GM18909 (cell line): Measurements from ENCODE around the gene UPK1B.
"Not testable (repeated sequence)": the region's sequence is repeated elsewhere in the genome, so short reads cannot be mapped to it uniquely, and the experiment has no call there.

Source experiments
- ATAC-seq: cut with Tn5 transposase; IDR thresholded peaks from one replicate; pipeline ENCODE4 v1.9.1; 2021; ENCODE audit warnings: mild to moderate bottlenecking; ENCODE audit not compliant: unreplicated experiment, poor library complexity

The UPK1B gene

GRCh38 chr3:119173325-119173724 lies at the start of gene UPK1B:
Gene UPK1B, plus strand, starts transcription at chr3:119173598. Its CDS starts 13,144 bp downstream, at chr3:119186742.
- no peak for ATAC-seq

GRCh38 chr3:119125342-119125741 lies 48.1 kb upstream of the UPK1B start:
- no peak for ATAC-seq

GRCh38 chr3:119125742-119126504 lies 47.5 kb upstream of the UPK1B start:
- no peak for ATAC-seq

- ATAC-seq: not testable (repeated sequence)
Measured at GRCh38 chr3:119130291-119130690, 43.1 kb upstream of the UPK1B start.

GRCh38 chr3:119132291-119132690 lies 41.1 kb upstream of the UPK1B start:
- not testable (repeated sequence) for ATAC-seq

- ATAC-seq: not testable (repeated sequence)
Measured at GRCh38 chr3:119139360-119139759, 34.0 kb upstream of the UPK1B start.

- no peak for ATAC-seq
Measured at GRCh38 chr3:119140466-119140865, 32.9 kb upstream of the UPK1B start.

- ATAC-seq: peak; percentile 33
Measured at GRCh38 chr3:119145128-119145499, 28.3 kb upstream of the UPK1B start.

GRCh38 chr3:119145500-119146167 lies 27.8 kb upstream of the UPK1B start, which contains the start of gene TEX55:
Gene TEX55, plus strand, starts transcription at chr3:119146165. Its CDS starts 25 bp downstream, at chr3:119146190.
- ATAC-seq: peak; percentile 78

GRCh38 chr3:119146578-119147375 lies 26.6 kb upstream of the UPK1B start:
- no peak for ATAC-seq

- ATAC-seq: no peak
Measured at GRCh38 chr3:119147494-119147893, 25.9 kb upstream of the UPK1B start.

GRCh38 chr3:119148493-119149180 lies 24.8 kb upstream of the UPK1B start:
- no peak for ATAC-seq

- no peak for ATAC-seq
Measured at GRCh38 chr3:119149484-119149883, 23.9 kb upstream of the UPK1B start.

GRCh38 chr3:119156868-119157267 lies 16.5 kb upstream of the UPK1B start:
- no peak for ATAC-seq

- no peak for ATAC-seq
Measured at GRCh38 chr3:119157971-119158370, 15.4 kb upstream of the UPK1B start.

GRCh38 chr3:119160361-119160760 lies 13.0 kb upstream of the UPK1B start:
- ATAC-seq: no peak

- ATAC-seq: no peak
Measured at GRCh38 chr3:119160815-119161214, 12.6 kb upstream of the UPK1B start.

- no peak for ATAC-seq
Measured at GRCh38 chr3:119161240-119161639, 12.2 kb upstream of the UPK1B start.

- not testable (repeated sequence) for ATAC-seq
Measured at GRCh38 chr3:119164745-119165144, 8.7 kb upstream of the UPK1B start.

GRCh38 chr3:119170821-119171220 lies 2.6 kb upstream of the UPK1B start:
- no peak for ATAC-seq
